Measurements from ENCODE around the gene DNAH3.
"Not testable (repeated sequence)": the region's sequence is repeated elsewhere in the genome, so short reads cannot be mapped to it uniquely, and the experiment has no call there.

DNAH3 gene

GRCh38 chr16:21075252-21075651 lies 75.4 kb downstream of the DNAH3 start:
- peak; percentile 1 for DNase-seq (ENCODE audit: low read depth)

- no peak for DNase-seq (ENCODE audit: low read depth)
Measured at GRCh38 chr16:21072976-21073375, 77.7 kb downstream of the DNAH3 start.

- DNase-seq (ENCODE audit: low read depth) = no peak
Measured at GRCh38 chr16:21071741-21072140, 78.9 kb downstream of the DNAH3 start.

- DNase-seq (ENCODE audit: low read depth) = no peak
Measured at GRCh38 chr16:21070564-21070963, 80.1 kb downstream of the DNAH3 start.

GRCh38 chr16:21069986-21070385 lies 80.7 kb downstream of the DNAH3 start:
- no peak for DNase-seq (ENCODE audit: low read depth)

- DNase-seq (ENCODE audit: low read depth) = no peak
Measured at GRCh38 chr16:21064203-21064602, 86.4 kb downstream of the DNAH3 start.

GRCh38 chr16:21063314-21063713 lies 87.3 kb downstream of the DNAH3 start:
- not testable (repeated sequence) for DNase-seq (ENCODE audit: low read depth)

- DNase-seq (ENCODE audit: low read depth) = no peak
Measured at GRCh38 chr16:21060027-21060510, 90.6 kb downstream of the DNAH3 start.

- no peak for DNase-seq (ENCODE audit: low read depth)
Measured at GRCh38 chr16:21057875-21058274, 92.8 kb downstream of the DNAH3 start.

- DNase-seq (ENCODE audit: low read depth) = no peak
Measured at GRCh38 chr16:21056396-21056795, 94.2 kb downstream of the DNAH3 start.

GRCh38 chr16:21055738-21056137 lies 94.9 kb downstream of the DNAH3 start:
- DNase-seq (ENCODE audit: low read depth) = not testable (repeated sequence)

GRCh38 chr16:21053590-21053989 lies 97.1 kb downstream of the DNAH3 start:
- DNase-seq (ENCODE audit: low read depth) = no peak

- DNase-seq (ENCODE audit: low read depth) = not testable (repeated sequence)
Measured at GRCh38 chr16:21048091-21048912, 102.3 kb downstream of the DNAH3 start.

GRCh38 chr16:21038197-21038596 lies 112.4 kb downstream of the DNAH3 start:
- no peak for DNase-seq (ENCODE audit: low read depth)

- no peak for DNase-seq (ENCODE audit: low read depth)
Measured at GRCh38 chr16:21037736-21038135, 112.9 kb downstream of the DNAH3 start.

GRCh38 chr16:21037168-21037567 lies 113.5 kb downstream of the DNAH3 start:
- no peak for DNase-seq (ENCODE audit: low read depth)

- DNase-seq (ENCODE audit: low read depth) = no peak
Measured at GRCh38 chr16:21036471-21036870, 114.2 kb downstream of the DNAH3 start.

GRCh38 chr16:21033704-21034103 lies 116.9 kb downstream of the DNAH3 start:
- no peak for DNase-seq (ENCODE audit: low read depth)

- no peak for DNase-seq (ENCODE audit: low read depth)
Measured at GRCh38 chr16:21033264-21033663, 117.4 kb downstream of the DNAH3 start.

GRCh38 chr16:21028728-21029127 lies 121.9 kb downstream of the DNAH3 start:
- DNase-seq (ENCODE audit: low read depth) = no peak

- DNase-seq (ENCODE audit: low read depth) = no peak
Measured at GRCh38 chr16:21026846-21027245, 123.8 kb downstream of the DNAH3 start.

GRCh38 chr16:21023509-21024202 lies 127.0 kb downstream of the DNAH3 start:
- DNase-seq (ENCODE audit: low read depth) = peak; percentile 4

GRCh38 chr16:21021316-21021715 lies 129.3 kb downstream of the DNAH3 start:
- no peak for DNase-seq (ENCODE audit: low read depth)

Measured in amniotic epithelial cell (primary cell).